NCI-H187 treated with DMSO at 0.1 percent for 48 hours (cell line): ENCODE results near the gene YAF2.
"Not testable (repeated sequence)": the region's sequence is repeated elsewhere in the genome, so short reads cannot be mapped to it uniquely, and the experiment has no call there.

Experiments used
- DNase-seq: peaks from one replicate; lab custom pipeline; 2025; lab: John Stamatoyannopoulos, UW

YAF2 gene

GRCh38 chr12:42196723-42197603 is 41.1 kb downstream of the YAF2 start:
- no peak for DNase-seq

GRCh38 chr12:42192686-42193085 is 45.4 kb downstream of the YAF2 start:
- DNase-seq: no peak

GRCh38 chr12:42192258-42192657 is 45.8 kb downstream of the YAF2 start:
- no peak for DNase-seq

- DNase-seq: no peak
These were observed 47.7 kb downstream of the YAF2 start for GRCh38 chr12:42190376-42190775.

- DNase-seq: not testable (repeated sequence)
These were observed 49.8 kb downstream of the YAF2 start for GRCh38 chr12:42188275-42188674.

GRCh38 chr12:42187799-42188198 is 50.2 kb downstream of the YAF2 start:
- no peak for DNase-seq

- no peak for DNase-seq
These were observed 51.3 kb downstream of the YAF2 start for GRCh38 chr12:42186793-42187192.

- DNase-seq: no peak
These were observed 55.7 kb downstream of the YAF2 start for GRCh38 chr12:42182394-42182793.

- DNase-seq: no peak
These were observed 57.0 kb downstream of the YAF2 start for GRCh38 chr12:42180990-42181596.

GRCh38 chr12:42178101-42178500 is 59.9 kb downstream of the YAF2 start:
- DNase-seq: no peak

GRCh38 chr12:42174978-42175377 is 63.1 kb downstream of the YAF2 start:
- no peak for DNase-seq

- DNase-seq: no peak
These were observed 64.0 kb downstream of the YAF2 start for GRCh38 chr12:42173961-42174521.

- no peak for DNase-seq
These were observed 65.4 kb downstream of the YAF2 start for GRCh38 chr12:42172441-42173210.

- DNase-seq: no peak
These were observed 70.3 kb downstream of the YAF2 start for GRCh38 chr12:42167711-42168110.

- DNase-seq: no peak
These were observed 71.5 kb downstream of the YAF2 start for GRCh38 chr12:42166501-42166900.

GRCh38 chr12:42163913-42164312 is 74.1 kb downstream of the YAF2 start:
- no peak for DNase-seq

GRCh38 chr12:42162965-42163364 is 75.1 kb downstream of the YAF2 start:
- no peak for DNase-seq

- no peak for DNase-seq
These were observed 75.9 kb downstream of the YAF2 start for GRCh38 chr12:42162193-42162592.

GRCh38 chr12:42161529-42161928 is 76.5 kb downstream of the YAF2 start:
- no peak for DNase-seq

- DNase-seq: no peak
These were observed 81.8 kb downstream of the YAF2 start for GRCh38 chr12:42156232-42156631.

GRCh38 chr12:42145552-42146215 is 92.4 kb downstream of the YAF2 start:
- DNase-seq: no peak

GRCh38 chr12:42145197-42145549 is 92.9 kb downstream of the YAF2 start:
- DNase-seq: no peak
